Measurements from ENCODE around the gene TMEM132D. TPM values are rescaled to one million over a fixed set of nuclear protein-coding genes. Genes with fewer than 3 reads are reported as not detected.

TMEM132D gene
- total RNA-seq, 1 experiment from 2014 or later = not detected

DNA sequence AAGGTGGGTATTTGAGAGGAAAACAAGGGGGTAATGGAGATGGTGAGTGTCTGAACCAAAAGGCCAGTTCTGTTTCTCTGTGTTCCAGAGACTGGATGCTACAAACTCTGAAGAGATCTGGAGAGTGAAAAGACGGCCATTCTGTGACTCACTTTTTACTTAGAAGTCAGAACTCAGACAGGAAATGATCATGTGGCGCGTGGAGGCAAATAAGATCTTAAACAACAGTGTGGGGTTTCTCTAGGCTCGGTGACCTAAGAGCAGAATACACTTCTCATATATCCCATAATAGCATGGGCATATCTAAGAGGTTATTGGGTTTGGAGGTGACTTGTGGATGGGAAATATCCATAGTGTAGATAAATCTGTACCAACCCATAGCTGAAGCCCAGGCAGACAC, 463.5 kb downstream of the TMEM132D start:
- no peaks in the 10 kb centered on the region for H3K4me1 ChIP-seq (ENCODE audit: insufficient read depth, low read length, poor library complexity, severe bottlenecking)
- no peak overlapping the region for H3K4me3 ChIP-seq (ENCODE audit: low read depth, low read length, poor library complexity, severe bottlenecking)
- H3K36me3 ChIP-seq (ENCODE audit: insufficient read depth, low read length, poor library complexity, severe bottlenecking) = no peaks in the 10 kb centered on the region
- no peak for TF ChIP-seq EZH2 (IDR thresholded peaks at IDR 0.05; ENCODE audit: borderline replicate concordance, low read depth, low read length, poor library complexity, severe bottlenecking)
- TF ChIP-seq, protein P1, sequence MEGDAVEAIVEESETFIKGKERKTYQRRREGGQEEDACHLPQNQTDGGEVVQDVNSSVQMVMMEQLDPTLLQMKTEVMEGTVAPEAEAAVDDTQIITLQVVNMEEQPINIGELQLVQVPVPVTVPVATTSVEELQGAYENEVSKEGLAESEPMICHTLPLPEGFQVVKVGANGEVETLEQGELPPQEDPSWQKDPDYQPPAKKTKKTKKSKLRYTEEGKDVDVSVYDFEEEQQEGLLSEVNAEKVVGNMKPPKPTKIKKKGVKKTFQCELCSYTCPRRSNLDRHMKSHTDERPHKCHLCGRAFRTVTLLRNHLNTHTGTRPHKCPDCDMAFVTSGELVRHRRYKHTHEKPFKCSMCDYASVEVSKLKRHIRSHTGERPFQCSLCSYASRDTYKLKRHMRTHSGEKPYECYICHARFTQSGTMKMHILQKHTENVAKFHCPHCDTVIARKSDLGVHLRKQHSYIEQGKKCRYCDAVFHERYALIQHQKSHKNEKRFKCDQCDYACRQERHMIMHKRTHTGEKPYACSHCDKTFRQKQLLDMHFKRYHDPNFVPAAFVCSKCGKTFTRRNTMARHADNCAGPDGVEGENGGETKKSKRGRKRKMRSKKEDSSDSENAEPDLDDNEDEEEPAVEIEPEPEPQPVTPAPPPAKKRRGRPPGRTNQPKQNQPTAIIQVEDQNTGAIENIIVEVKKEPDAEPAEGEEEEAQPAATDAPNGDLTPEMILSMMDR (conservative IDR thresholded peaks at IDR 0.05; ENCODE audit: low read depth, low read length) = no peak
- no peak overlapping the region for H3K27ac ChIP-seq (ENCODE audit: low read depth, low read length, poor library complexity, severe bottlenecking)
- CTCF ChIA-PET = no interaction called here
- DNase-seq (ENCODE audit: low spot score) = no peak
- POLR2A ChIA-PET (ENCODE audit: low non-redundant PET) = no interaction called here
- H3K9me3 ChIP-seq (ENCODE audit: low read depth, low read length, poor library complexity, severe bottlenecking) = peaks cover 14% of the 10 kb centered on the region
- intact Hi-C loops (cut with micrococcal nuclease; ENCODE audit: unreplicated experiment) = no loop called here
- no TSS peak for BruUV-seq (replicated peaks)
- H3K27me3 ChIP-seq (replicated peaks; ENCODE audit: insufficient read depth, low read depth, low read length, poor library complexity) = no peaks in the 10 kb centered on the region

- no peak for TF ChIP-seq EZH2 (IDR thresholded peaks at IDR 0.05; ENCODE audit: borderline replicate concordance, low read depth, low read length, poor library complexity, severe bottlenecking)
- TF ChIP-seq, protein P1 (conservative IDR thresholded peaks at IDR 0.05; ENCODE audit: low read depth, low read length) = no peak
- ChIA-PET POLR2A (ENCODE audit: low non-redundant PET) (no interaction called here), CTCF (no interaction called here)
- H3K36me3 ChIP-seq (ENCODE audit: insufficient read depth, low read length, poor library complexity, severe bottlenecking) = no peaks in the 10 kb centered on the region
- peaks cover 30% of the 10 kb centered on the region for H3K9me3 ChIP-seq (ENCODE audit: low read depth, low read length, poor library complexity, severe bottlenecking)
- no peaks in the 10 kb centered on the region for H3K27me3 ChIP-seq (replicated peaks; ENCODE audit: insufficient read depth, low read depth, low read length, poor library complexity)
- DNase-seq (ENCODE audit: low spot score) = no peak
- no TSS peak for BruUV-seq (replicated peaks)
- H3K4me3 ChIP-seq (ENCODE audit: low read depth, low read length, poor library complexity, severe bottlenecking) = no peak overlapping the region
- no peaks in the 10 kb centered on the region for H3K4me1 ChIP-seq (ENCODE audit: insufficient read depth, low read length, poor library complexity, severe bottlenecking)
- no peak overlapping the region for H3K27ac ChIP-seq (ENCODE audit: low read depth, low read length, poor library complexity, severe bottlenecking)
- intact Hi-C loops (cut with micrococcal nuclease; ENCODE audit: unreplicated experiment) = no loop called here
Observed at GRCh38 chr12:129434790-129435189, 469.0 kb downstream of the TMEM132D start.

DNA sequence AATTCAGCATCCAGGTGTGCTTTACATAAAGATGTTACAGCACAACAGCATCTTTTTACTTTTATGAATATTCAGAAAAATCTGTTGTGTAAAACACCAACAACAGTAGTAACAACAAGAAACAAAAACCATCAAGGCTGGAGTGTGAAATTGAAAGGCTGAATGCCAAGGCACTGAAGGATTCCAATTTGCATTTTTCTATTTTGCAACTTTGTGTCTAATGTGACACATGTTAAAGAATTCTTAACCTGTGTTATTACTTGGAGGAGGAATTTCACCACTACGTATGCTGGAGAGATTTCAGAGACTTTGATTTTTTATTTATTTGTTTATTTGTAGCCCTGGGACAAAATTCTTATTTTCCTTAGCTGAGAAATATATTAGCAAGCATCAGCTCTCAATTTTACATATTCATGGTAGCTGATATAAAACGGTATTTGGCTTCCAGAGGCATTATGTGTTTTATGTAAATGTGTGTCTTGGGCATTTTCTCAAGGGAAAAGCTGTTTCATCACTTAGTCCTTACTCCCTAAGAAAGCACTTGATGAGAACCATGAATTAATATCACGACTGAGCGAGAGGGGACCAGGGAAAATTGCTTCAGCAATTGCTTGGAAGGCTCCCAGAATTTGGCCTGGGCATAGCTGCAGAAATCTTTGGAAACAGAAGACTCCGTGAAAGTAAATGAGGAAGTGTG, 475.4 kb downstream of the TMEM132D start:
- H3K9me3 ChIP-seq (ENCODE audit: low read depth, low read length, poor library complexity, severe bottlenecking) = peaks cover 25% of the 10 kb centered on the region
- intact Hi-C loops (cut with micrococcal nuclease; ENCODE audit: unreplicated experiment) = no loop called here
- POLR2A ChIA-PET (ENCODE audit: low non-redundant PET) = no interaction called here
- no TSS peak for BruUV-seq (replicated peaks)
- no peaks in the 10 kb centered on the region for H3K4me1 ChIP-seq (ENCODE audit: insufficient read depth, low read length, poor library complexity, severe bottlenecking)
- H3K36me3 ChIP-seq (ENCODE audit: insufficient read depth, low read length, poor library complexity, severe bottlenecking) = no peaks in the 10 kb centered on the region
- CTCF ChIA-PET = no interaction called here
- no peak for TF ChIP-seq EZH2 (IDR thresholded peaks at IDR 0.05; ENCODE audit: borderline replicate concordance, low read depth, low read length, poor library complexity, severe bottlenecking)
- TF ChIP-seq, protein P1 (conservative IDR thresholded peaks at IDR 0.05; ENCODE audit: low read depth, low read length) = no peak
- no peak overlapping the region for H3K4me3 ChIP-seq (ENCODE audit: low read depth, low read length, poor library complexity, severe bottlenecking)
- H3K27ac ChIP-seq (ENCODE audit: low read depth, low read length, poor library complexity, severe bottlenecking) = no peak overlapping the region
- no peak for DNase-seq (ENCODE audit: low spot score)
- H3K27me3 ChIP-seq (replicated peaks; ENCODE audit: insufficient read depth, low read depth, low read length, poor library complexity) = no peaks in the 10 kb centered on the region
